NCI-H748 treated with DMSO at 0.1 percent for 48 hours (cell line): ENCODE data around the gene ESRRA.

Experiments
- DNase-seq: peaks from one replicate; lab custom pipeline; 2025; lab: John Stamatoyannopoulos, UW

Gene ESRRA

GRCh38 chr11:64333556-64333955 is 28.2 kb downstream of the ESRRA start:
- no peak for DNase-seq

- no peak for DNase-seq
These were observed 29.7 kb downstream of the ESRRA start for GRCh38 chr11:64334764-64335735.

- DNase-seq, result no peak
These were observed 32.4 kb downstream of the ESRRA start for GRCh38 chr11:64337538-64338249.

- no peak for DNase-seq
These were observed 33.4 kb downstream of the ESRRA start for GRCh38 chr11:64338716-64339115.

GRCh38 chr11:64339286-64339685 is 34.0 kb downstream of the ESRRA start:
- DNase-seq, result no peak

GRCh38 chr11:64339754-64340408 is 34.6 kb downstream of the ESRRA start, which contains the start of gene CCDC88B:
TSS of gene CCDC88B (plus strand) at chr11:64340204. CDS start at chr11:64340267, 63 bp downstream.
- DNase-seq, result no peak

GRCh38 chr11:64340671-64341335 is 35.5 kb downstream of the ESRRA start:
- no peak for DNase-seq

- DNase-seq, result no peak
These were observed 36.1 kb downstream of the ESRRA start for GRCh38 chr11:64341429-64341828.

GRCh38 chr11:64341851-64342791 is 36.8 kb downstream of the ESRRA start:
- peak; percentile 13 for DNase-seq

GRCh38 chr11:64342869-64343745 is 37.8 kb downstream of the ESRRA start:
- no peak for DNase-seq

- no peak for DNase-seq
These were observed 38.6 kb downstream of the ESRRA start for GRCh38 chr11:64343767-64344559.

GRCh38 chr11:64344787-64345186 is 39.5 kb downstream of the ESRRA start:
- no peak for DNase-seq

- no peak for DNase-seq
These were observed 42.0 kb downstream of the ESRRA start for GRCh38 chr11:64347193-64347867.

GRCh38 chr11:64348383-64349024 is 43.2 kb downstream of the ESRRA start:
- no peak for DNase-seq

- DNase-seq, result no peak
These were observed 43.7 kb downstream of the ESRRA start for GRCh38 chr11:64349025-64349387.

GRCh38 chr11:64349404-64349803 is 44.1 kb downstream of the ESRRA start:
- no peak for DNase-seq

- DNase-seq, result no peak
These were observed 45.9 kb downstream of the ESRRA start for GRCh38 chr11:64351136-64351631.
